Measurements from ENCODE around the gene DENND1B. TPM values are rescaled to one million over a fixed set of nuclear protein-coding genes. Genes with fewer than 3 reads are reported as not detected.
A peak's percentile ranks its signal among the peaks of the same experiment; 100 is the strongest.

The DENND1B gene
- total and polyA plus RNA-seq, 2 of the 8 experiments (the other 6 are each of a cell fraction or from before 2014, with no cell fraction given), result 0.74 to 3.3 TPM

GRCh38 chr1:197731449-197731848, 43.8 kb downstream of the DENND1B start:
- Histone ChIP-seq H3K18ac (ENCODE audit: extremely low read depth, low read length) (no peak overlapping the region), H3K79me2 (ENCODE audit: control insufficient read depth in 1 of 2, insufficient read depth in 2 of 2, low read length in 2 of 2) (no peaks in the 10 kb centered on the region), H2AFZ (ENCODE audit: low read length) (no peak overlapping the region), H4K5ac (ENCODE audit: insufficient read length, low read depth, low read length) (no peak overlapping the region), H3K14ac (ENCODE audit: insufficient read length) (no peak overlapping the region), H3K23ac (ENCODE audit: insufficient read length) (no peak overlapping the region), H3K4ac (replicated peaks; ENCODE audit: insufficient read length, low read depth, low read length) (no peak overlapping the region), H3K27ac (ENCODE audit: low read depth, low read length) (no peak overlapping the region), H3K4me3 (ENCODE audit: extremely low read depth in 1 of 4, insufficient read depth in 2 of 4, low read depth in 3 of 4, low read length in 4 of 4) (no peak overlapping the region), H4K20me1 (replicated peaks in 1 of 2; ENCODE audit: control insufficient read depth in 1 of 2, insufficient read depth in 2 of 2, low read length in 2 of 2) (no peaks in the 10 kb centered on the region), H3K4me2 (ENCODE audit: insufficient read depth in 1 of 2, low read depth in 2 of 2, low read length in 2 of 2) (no peak overlapping the region), H4K8ac (ENCODE audit: extremely low read depth, insufficient read depth, low read length) (no peak overlapping the region), H3K23me2 (ENCODE audit: low read depth, low read length) (no peaks in the 10 kb centered on the region), H2BK20ac (ENCODE audit: low read length) (no peak overlapping the region), H2BK15ac (ENCODE audit: low read length) (no peak overlapping the region), H4K91ac (replicated peaks; ENCODE audit: insufficient read length, low read length) (no peak overlapping the region), H2BK120ac (replicated peaks; ENCODE audit: low read depth, low read length) (no peak overlapping the region), H3K56ac (replicated peaks; ENCODE audit: insufficient read length, low read depth, low read length) (no peak overlapping the region), H3K9ac (replicated peaks in 1 of 4; ENCODE audit: extremely low read depth in 1 of 4, low read depth in 3 of 4, low read length in 3 of 4) (peak overlapping the region in 1 of 4 experiments; percentile 34; a peak in 1 of 7 replicates), H2BK5ac (ENCODE audit: low read depth, low read length) (no peak overlapping the region), H3K4me1 (replicated peaks in 1 of 4; ENCODE audit: control insufficient read depth in 3 of 4, insufficient read depth in 4 of 4, low read length in 3 of 4) (peaks cover 0 to 3% (median 0%) of the 10 kb centered on the region in 4 experiments; a peak in 1 of 7 replicates), H3K9me3 (ENCODE audit: insufficient read depth in 2 of 2, low read depth in 1 of 2, low read length in 1 of 2) (peaks cover 2% of the 10 kb centered on the region in 2 experiments; a peak in 2 of 4 replicates), H2AK5ac (ENCODE audit: low read depth, low read length) (no peak overlapping the region), H3K79me1 (ENCODE audit: low read depth, low read length) (no peaks in the 10 kb centered on the region), H3K27me3 (replicated peaks in 1 of 4; ENCODE audit: control insufficient read depth in 3 of 4, extremely low read depth in 1 of 4, insufficient read depth in 3 of 4, low read length in 3 of 4) (no peaks in the 10 kb centered on the region), H3K36me3 (ENCODE audit: control insufficient read depth in 2 of 4, insufficient read depth in 4 of 4, low read length in 3 of 4) (no peaks in the 10 kb centered on the region), H2BK12ac (ENCODE audit: low read depth, low read length) (no peak overlapping the region)
- CTCF ChIA-PET (ENCODE audit: partially characterized antibody), result interaction anchor here (0.7 to 2.4 kb wide), 5 partner anchors 13 to 81 kb away, joined by 3 to 5 read pairs (median 3); no protein-coding TSS in a partner anchor
- POLR2A ChIA-PET (ENCODE audit: partially characterized antibody), result no interaction called here
- 87% methylated on average over 3 of the region's 3 CpGs; no CpG with 5 or more reads in 1 of the 2 experiments for WGBS, 2 experiments (ENCODE audit: extremely low coverage in 1 of 2, insufficient coverage in 1 of 2, insufficient read length in 1 of 2, insufficient replicate concordance in 2 of 2, low coverage in 1 of 2, low lambda C conversion rate in 2 of 2, missing lambda C conversion rate in 1 of 2)
- peak in 1 of 2 experiments; percentile 9; a peak in 1 of 4 replicates for TF ChIP-seq RAD21 (IDR thresholded peaks at IDR 0.05 in 1 of 2, conservative IDR thresholded peaks at IDR 0.05 in 1 of 2; ENCODE audit: low read depth in 2 of 2, low read length in 2 of 2)
- no peak for TF ChIP-seq BRCA1 (IDR thresholded peaks at IDR 0.05; ENCODE audit: low read depth, low read length)
- DNase-seq (ENCODE audit: low read depth in 1 of 2, low spot score in 2 of 2) (no peak), FAIRE-seq (no peak)

Measured in H1 (cell line).